ENCODE measurements around the gene P2RX2.

The P2RX2 gene

DNA sequence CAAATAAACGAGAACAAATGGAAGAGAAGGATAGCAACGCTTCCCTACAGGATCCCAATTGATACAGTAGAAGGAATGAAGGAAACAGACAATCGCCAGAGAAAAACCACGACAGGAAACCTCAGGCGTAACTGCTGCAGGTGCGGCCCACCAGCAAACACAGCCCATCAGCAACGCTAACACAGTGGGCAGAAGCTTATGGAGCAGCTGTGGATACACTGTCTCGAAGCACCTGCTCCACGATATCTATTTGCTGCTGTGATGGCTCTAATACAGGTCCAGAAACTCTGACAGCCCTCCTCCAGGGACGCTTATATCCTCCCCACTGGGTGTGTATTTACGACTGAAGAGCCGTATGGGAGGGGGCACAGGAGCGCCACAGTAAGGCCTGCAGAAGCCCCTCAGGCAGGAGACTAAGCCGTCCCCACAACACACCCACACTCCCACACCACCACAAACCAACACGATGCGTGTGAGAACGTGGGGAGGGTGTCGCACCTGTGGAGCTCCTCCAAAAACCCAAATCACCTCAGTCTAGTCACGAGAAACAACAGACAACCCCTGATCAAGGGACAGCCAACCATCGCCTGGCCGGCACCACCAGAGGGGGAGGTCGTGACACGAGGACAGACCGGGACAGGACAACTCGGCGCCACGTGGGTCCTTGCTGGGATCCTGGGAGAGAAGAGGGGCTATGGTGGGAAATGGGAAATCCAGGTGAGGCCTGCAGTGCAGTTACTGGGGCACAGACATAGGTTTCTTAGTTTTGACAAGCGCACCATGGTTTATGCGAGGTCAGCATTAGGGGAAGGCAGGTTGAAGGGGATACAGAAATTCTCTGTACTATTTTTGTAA lies 44.6 kb downstream of the P2RX2 start:
- DNase-seq = no peak

DNA sequence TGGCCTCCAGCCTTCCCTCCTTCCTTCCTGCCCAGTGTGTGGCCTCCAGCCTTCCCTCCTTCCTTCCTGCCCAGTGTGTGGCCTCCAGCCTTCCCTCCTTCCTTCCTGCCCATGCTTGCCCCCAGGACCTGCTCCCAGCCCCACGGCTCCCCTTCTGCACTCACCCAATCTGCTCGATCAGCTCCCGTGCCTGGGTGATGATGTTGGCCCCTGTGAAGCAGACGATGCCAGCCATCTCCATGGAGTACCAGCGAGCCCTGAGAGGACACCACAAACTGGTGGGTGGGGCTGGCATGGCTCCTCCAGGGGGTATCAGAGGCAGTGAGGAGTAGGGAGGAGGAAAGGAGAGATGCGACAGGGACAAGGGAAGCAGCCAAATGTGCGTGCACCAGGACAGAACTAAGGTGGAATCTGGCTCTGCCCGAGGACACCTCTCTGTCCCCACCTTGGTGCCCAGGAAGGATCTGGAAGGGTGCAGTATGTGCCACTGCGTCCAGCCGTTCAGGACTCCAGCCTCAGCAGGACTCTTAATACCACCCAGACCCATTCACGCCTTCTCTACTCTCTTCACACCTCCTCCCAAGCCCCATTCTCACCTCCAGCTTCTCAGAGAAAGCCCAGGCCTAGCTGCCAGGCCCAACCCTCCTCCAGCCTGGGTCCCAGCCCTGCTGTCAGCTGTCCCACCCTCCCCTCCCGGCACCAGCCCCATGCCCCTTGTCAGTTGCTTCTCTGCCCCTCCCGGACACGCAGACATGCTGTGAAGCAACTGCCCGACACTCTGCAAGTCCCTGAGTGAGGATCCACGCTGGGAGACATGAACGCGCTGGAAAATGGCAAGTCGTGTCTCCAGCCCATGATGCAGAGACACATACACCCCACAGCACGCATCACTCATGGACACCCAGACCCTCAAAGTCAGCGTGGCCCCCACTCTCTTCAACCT lies 45.9 kb downstream of the P2RX2 start:
- no peak for DNase-seq

DNA sequence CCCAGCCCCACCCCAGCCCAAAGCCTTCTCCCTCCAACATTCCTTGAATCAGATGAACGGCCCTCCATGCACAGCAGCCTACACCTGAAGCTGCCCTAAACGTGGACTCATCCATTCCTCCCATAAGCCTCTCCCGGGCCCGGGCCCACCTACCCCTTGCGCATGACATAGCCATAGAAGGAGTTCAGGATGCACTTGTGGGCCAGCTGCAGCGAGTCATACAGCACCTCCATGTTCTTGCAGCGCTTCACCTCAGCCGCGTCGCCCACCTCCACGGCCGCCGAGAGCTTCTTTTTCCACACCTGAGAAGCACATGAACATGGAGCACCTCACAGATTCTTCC lies 46.5 kb downstream of the P2RX2 start:
- DNase-seq = no peak

DNA sequence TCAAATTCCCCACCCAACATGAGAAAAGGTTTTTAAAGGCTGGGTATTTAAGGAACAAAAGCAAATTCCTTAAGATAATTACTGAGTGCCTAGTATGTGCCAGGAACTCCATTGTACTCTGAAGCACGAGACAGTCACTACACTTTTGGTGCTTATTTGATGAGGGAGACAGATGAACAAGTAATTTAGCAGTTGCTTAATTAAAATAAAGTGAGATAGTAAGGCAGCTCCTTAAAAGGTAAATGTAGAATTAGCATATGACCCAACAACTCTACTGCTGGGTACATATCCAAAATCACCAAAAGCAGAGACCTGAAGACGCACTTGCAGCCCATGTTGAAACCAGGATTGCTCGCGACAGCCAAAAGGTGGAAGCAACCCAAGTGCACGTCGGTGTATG lies 47.2 kb downstream of the P2RX2 start:
- DNase-seq = no peak

DNA sequence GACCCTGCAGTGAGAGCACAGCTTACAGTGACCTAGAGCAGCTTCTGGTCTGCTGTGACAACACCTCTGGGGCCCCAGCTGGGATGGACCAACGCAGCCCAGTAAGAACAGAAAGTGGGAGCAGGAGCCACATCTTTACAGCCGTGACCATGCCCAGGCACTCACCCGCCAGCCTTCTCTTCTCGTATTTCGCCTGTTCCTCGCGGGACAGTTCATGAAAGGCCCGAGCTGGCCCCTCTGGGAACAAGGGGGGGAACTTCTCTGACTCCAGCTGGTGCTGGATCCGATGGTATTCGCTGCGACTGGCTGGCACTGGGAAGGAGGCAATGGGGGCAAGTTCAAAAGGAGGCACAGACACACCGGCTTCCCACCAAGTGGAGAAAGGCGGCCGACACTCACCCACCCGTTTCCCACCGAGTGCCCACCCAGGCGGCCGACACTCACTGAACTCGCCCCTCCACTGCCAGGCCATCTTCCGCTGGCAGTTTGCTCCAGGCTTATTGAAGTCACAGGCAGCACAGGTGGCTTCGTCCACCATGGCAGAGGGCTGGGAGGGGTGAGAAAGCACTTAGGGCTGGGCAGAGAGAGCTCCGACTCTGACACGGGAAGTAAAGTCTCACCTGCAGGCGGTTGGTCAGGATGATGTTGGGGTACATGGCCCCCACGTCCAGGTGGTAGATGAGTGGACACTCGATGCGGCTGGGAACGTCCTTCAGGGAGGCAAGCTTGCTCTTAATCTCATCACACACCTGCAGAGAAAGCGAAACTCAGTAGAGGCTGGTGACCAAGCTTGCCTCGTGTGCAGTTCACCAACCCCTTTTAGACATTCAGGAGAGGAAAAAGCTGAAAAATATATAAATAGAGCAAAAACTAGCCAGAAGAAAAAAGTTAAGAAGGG lies 49.9 kb downstream of the P2RX2 start:
- DNase-seq = no peak

DNA sequence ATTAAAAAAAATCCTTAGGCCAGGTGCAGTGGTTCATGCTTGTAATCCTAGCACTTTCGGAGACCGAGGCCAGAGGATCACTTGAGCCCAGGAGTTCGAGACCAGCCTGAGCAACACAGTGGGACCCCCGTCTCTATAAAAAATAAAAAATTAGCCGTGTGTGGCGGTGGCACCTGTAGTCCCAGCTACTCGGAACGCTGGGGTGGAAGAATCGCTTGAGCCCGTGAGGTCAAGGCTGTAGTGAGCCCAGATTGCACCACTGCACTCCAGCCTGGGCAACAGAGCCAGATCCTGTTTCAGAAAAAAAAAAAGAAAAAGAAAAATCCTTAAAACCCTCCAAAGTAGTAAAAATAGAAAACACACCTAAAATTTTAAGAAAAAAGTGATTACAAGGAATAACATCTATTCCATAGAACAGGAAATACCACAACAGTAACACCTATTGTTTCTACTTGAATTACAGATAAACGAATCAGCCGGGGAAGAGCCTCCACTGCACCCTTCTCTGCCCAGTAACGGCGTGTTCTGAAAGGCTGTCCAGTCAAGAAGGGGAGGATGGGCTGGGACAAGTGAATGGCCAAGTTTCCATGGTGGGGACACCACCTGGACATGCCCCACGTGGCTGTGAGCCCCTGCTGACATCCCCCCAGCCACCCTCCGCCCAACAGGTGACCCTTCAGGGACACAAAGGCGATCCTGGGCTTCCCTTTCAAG lies 50.7 kb downstream of the P2RX2 start:
- DNase-seq = no peak
